ENCODE results near the gene SPATA45.
"Not testable (repeated sequence)": the region's sequence is repeated elsewhere in the genome, so short reads cannot be mapped to it uniquely, and the experiment has no call there.

Gene SPATA45

DNA sequence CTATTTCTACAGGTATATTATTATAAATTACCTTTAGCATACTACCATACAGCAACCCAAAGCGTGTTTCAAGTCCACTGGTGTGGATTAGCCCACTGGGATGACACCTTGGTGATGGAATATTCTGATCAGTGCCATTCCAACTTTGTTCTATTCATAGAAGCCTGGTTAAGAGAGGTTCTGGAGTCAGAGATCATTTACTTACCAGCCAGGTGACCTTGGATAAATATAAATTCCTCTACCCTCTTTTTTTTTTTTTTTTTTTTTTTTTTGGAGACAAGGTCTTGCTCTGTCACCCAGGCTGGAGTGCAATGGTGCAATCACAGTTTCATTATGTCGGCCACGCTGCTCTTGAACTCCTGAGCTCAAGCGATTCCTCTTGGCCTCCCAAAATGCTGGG is at the start of gene SPATA45:
TSS of gene SPATA45 (minus strand) at position 101 of the 400 bp plus-strand sequence. CDS start 11,500 bp downstream, outside the sequence.
- Mint-ChIP-seq H3K27ac (no peak within 1 kb of the TSS), H3K9me3 (no peaks in the 10 kb centered on the region), H3K27me3 (no peaks in the 10 kb centered on the region), H3K36me3 (peaks cover 2% of the 10 kb centered on the region), H3K4me1 (no peaks in the 10 kb centered on the region), H3K4me3 (no peak within 1 kb of the TSS)
- DNase-seq: no peak
- CTCF ChIA-PET: interaction anchor here (0.6 kb wide), 1 partner anchor 101 kb away, joined by 3 read pairs; no protein-coding TSS in a partner anchor

GRCh38 chr1:212892108-212892507 is 44.7 kb upstream of the SPATA45 start:
- Mint-ChIP-seq H3K27ac (no peak overlapping the region), H3K27me3 (no peaks in the 10 kb centered on the region), H3K9me3 (no peaks in the 10 kb centered on the region), H3K36me3 (peaks cover 54% of the 10 kb centered on the region), H3K4me1 (no peaks in the 10 kb centered on the region), H3K4me3 (no peak overlapping the region)
- DNase-seq: no peak
- CTCF ChIA-PET: no interaction called here

DNA sequence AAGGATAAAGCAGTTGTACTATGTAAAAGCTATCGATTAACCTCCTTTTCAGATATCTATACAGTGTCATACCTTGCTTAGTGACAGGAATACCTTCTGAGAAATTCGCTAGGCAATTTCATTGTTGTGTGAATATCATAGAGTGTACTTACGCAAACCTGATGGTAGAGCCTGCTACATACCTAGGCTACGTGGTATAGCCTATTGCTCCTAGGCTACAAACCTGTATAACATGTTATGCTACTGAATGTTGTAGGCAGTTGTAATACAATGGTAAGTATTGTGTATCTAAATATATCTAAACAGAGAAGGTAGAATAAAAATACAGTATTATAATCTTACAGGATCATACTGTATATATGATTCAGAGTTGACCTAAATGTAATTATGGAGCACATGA is 37.1 kb upstream of the SPATA45 start:
- Mint-ChIP-seq H3K4me1 (no peaks in the 10 kb centered on the region), H3K9me3 (no peaks in the 10 kb centered on the region), H3K27ac (no peak overlapping the region), H3K36me3 (peaks cover 26% of the 10 kb centered on the region), H3K27me3 (no peaks in the 10 kb centered on the region), H3K4me3 (no peak overlapping the region)
- CTCF ChIA-PET: no interaction called here
- no peak for DNase-seq

DNA sequence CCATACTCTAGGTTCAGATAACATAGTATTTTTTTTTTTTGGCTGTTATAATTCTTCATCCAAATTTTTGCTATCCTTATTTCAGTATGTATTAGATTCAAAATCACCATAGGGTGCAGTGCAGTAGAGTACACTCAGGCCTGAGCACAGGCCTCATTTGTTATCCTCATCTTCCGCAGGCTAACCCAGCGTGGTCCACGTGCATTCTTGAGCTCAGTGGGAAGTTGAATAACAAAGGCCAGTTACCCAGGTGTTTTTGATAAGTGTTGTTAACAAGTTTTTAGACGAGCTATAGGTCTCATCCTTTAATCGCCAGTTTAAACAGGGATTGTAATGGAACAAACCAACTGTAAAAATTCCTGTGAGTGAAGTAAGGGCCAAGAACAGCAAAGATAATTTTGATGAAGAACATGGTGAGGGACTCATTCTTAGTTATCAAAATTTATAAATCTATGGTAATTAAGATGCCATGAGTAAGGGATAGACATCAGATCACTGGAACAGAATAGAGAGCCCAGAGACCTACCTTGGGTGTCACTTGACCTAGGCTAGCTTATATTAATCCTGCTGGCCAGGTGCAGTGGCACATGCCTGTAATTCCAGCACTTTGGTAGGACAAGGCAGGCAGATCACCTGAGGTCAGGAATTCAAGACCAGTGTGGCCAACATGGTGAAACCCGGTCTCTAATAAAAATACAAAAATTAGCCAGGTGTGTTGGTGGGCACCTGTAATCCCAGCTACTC is 32.7 kb upstream of the SPATA45 start:
- Mint-ChIP-seq H3K9me3 (no peaks in the 10 kb centered on the region), H3K4me1 (no peaks in the 10 kb centered on the region), H3K27ac (no peak overlapping the region), H3K4me3 (no peak overlapping the region), H3K36me3 (peaks cover 22% of the 10 kb centered on the region), H3K27me3 (no peaks in the 10 kb centered on the region)
- no peak for DNase-seq
- CTCF ChIA-PET: interaction anchor here (0.6 kb wide), 2 partner anchors 12 to 19 kb away, joined by 3 read pairs; no protein-coding TSS in a partner anchor

DNA sequence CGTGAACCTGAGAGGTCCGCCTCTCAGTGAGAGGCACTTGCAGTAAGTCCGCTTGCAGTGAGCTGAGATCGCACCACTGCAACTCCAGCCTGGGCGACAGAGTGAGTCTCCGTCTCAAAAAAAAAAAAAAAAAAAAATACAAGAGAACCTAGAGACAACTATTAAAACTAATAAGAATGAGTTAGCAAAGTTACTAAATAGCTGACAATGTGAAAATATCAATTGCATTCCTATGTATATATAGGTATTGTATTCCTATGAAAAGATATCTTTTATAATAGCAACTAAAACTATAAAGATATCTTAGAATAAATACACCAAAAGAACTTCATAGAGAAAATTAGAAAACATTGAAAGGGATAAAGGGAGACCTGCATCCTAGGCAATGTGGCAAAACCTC is 31.0 kb upstream of the SPATA45 start:
- H3K4me3 Mint-ChIP-seq: no peak overlapping the region
- CTCF ChIA-PET: interaction anchor here (0.9 kb wide), 1 partner anchor 189 kb away, joined by 3 read pairs; no protein-coding TSS in a partner anchor
- H3K27ac Mint-ChIP-seq: no peak overlapping the region
- H3K9me3 Mint-ChIP-seq: no peaks in the 10 kb centered on the region
- DNase-seq: no peak
- no peaks in the 10 kb centered on the region for H3K4me1 Mint-ChIP-seq
- no peaks in the 10 kb centered on the region for H3K27me3 Mint-ChIP-seq
- H3K36me3 Mint-ChIP-seq: peaks cover 28% of the 10 kb centered on the region

DNA sequence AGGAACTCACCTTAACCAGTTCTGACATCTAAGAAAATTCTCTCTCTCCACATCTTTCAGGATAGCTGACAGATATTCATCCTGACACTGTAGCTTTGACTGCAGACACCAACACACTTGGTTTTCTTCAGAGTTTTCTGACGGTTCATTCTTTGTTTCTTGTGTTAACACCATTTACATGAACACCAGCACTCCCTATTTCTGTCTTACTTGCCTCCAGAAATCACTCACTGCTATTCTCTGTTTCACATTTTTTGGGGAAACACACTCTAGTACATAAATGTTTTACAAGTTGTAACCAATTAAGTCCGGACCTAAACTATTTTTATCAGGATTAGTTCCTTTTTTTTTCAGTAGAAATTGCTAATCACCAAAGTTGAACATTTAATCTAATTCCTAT is 26.1 kb upstream of the SPATA45 start:
- no peaks in the 10 kb centered on the region for H3K4me1 Mint-ChIP-seq
- H3K4me3 Mint-ChIP-seq: no peak overlapping the region
- H3K27ac Mint-ChIP-seq: no peak overlapping the region
- DNase-seq: no peak
- H3K27me3 Mint-ChIP-seq: no peaks in the 10 kb centered on the region
- H3K36me3 Mint-ChIP-seq: peaks cover 34% of the 10 kb centered on the region
- H3K9me3 Mint-ChIP-seq: no peaks in the 10 kb centered on the region
- CTCF ChIA-PET: interaction anchor here (0.8 kb wide), 1 partner anchor 80 kb away, joined by 3 read pairs; no protein-coding TSS in a partner anchor

- Mint-ChIP-seq H3K9me3 (no peaks in the 10 kb centered on the region), H3K27me3 (no peaks in the 10 kb centered on the region), H3K36me3 (peaks cover 27% of the 10 kb centered on the region), H3K4me3 (no peak overlapping the region), H3K4me1 (no peaks in the 10 kb centered on the region), H3K27ac (no peak overlapping the region)
- no peak for DNase-seq
- CTCF ChIA-PET: interaction anchor here (0.6 kb wide), 1 partner anchor 1174 kb away, joined by 4 read pairs; no protein-coding TSS in a partner anchor
These were observed 24.5 kb upstream of the SPATA45 start for GRCh38 chr1:212871976-212872375.

DNA sequence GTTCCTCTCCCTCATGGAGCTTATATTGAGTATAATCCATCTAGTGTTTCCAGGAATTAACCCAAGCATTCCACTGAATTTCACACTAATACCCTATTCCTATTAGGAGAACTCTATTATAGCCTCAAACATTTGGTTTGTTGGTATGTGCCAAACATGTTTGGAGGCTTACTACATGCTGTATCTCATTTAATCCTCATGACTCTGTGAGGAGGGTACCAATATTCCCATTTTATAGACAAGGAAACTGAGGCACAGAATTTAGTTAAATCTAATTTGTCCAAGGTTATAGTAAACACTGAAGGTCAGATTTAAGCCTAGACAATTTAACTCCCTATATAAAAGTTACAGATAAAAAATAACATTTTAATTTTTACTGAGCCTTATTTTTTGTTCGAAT is 19.7 kb upstream of the SPATA45 start:
- no peak overlapping the region for H3K27ac Mint-ChIP-seq
- peaks cover 13% of the 10 kb centered on the region for H3K36me3 Mint-ChIP-seq
- CTCF ChIA-PET: no interaction called here
- no peaks in the 10 kb centered on the region for H3K9me3 Mint-ChIP-seq
- DNase-seq: no peak
- no peak overlapping the region for H3K4me3 Mint-ChIP-seq
- H3K27me3 Mint-ChIP-seq: no peaks in the 10 kb centered on the region
- H3K4me1 Mint-ChIP-seq: peaks cover 12% of the 10 kb centered on the region

DNA sequence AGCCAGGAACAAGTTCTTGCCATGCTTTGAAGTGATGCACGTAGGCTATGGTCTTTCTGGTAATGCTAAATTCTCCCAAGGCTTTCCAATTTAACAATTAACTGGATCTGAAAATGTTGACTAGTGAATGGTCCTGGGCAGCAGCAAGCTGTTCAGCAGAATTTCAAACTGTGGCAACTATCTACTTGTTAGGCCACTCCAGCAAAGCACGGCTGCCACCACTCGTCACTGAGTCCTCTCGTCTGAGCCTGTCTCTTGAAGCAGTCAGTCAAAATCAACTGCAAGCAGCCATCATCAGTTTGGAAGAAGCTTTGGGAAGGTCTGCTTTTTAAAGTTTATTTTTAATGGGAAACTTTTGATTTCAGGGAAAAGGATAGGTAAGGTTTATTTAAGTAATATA is 16.8 kb upstream of the SPATA45 start:
- H3K27me3 Mint-ChIP-seq: no peaks in the 10 kb centered on the region
- no peaks in the 10 kb centered on the region for H3K9me3 Mint-ChIP-seq
- DNase-seq: no peak
- H3K4me1 Mint-ChIP-seq: peaks cover 14% of the 10 kb centered on the region
- peaks cover 10% of the 10 kb centered on the region for H3K36me3 Mint-ChIP-seq
- no peak overlapping the region for H3K27ac Mint-ChIP-seq
- H3K4me3 Mint-ChIP-seq: no peak overlapping the region
- CTCF ChIA-PET: interaction anchor here (0.9 kb wide), 1 partner anchor 199 kb away, joined by 3 read pairs; no protein-coding TSS in a partner anchor

GRCh38 chr1:212863345-212863744 is 15.9 kb upstream of the SPATA45 start:
- DNase-seq, H3K36me3 Mint-ChIP-seq, H3K27ac Mint-ChIP-seq, H3K4me3 Mint-ChIP-seq, CTCF ChIA-PET, H3K27me3 Mint-ChIP-seq, H3K9me3 Mint-ChIP-seq: not testable (repeated sequence)
- H3K4me1 Mint-ChIP-seq: peaks cover 20% of the 10 kb centered on the region

DNA sequence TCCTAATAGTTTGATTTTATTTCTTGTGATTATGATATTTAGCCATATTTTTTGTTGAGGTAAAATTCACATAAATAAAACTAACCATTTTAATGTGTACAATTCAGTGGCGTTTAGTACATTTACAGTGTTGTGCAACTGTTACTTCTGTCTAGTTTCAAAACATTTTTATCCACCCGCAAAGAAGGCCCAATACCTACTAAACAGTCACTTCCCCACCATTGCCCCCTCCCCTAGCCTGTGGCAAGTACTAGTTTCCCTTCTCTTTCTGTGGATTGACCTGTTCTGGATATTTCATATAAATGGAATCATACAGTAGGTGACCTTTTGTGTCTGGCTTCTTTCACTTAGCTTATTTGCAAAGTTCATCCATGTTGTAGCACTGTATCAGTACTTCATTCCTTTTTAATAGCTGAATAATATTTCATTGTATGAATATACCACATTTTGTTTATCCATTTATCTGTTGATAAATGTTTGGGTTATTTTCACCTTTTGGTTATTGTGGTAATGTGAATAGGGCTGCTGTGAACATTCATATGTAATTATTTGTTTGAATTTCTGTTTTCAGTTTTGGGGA is 14.8 kb upstream of the SPATA45 start:
- Mint-ChIP-seq H3K27ac (no peak overlapping the region), H3K36me3 (peaks cover 13% of the 10 kb centered on the region), H3K9me3 (no peaks in the 10 kb centered on the region), H3K4me1 (peaks cover 28% of the 10 kb centered on the region), H3K27me3 (peaks cover 4% of the 10 kb centered on the region), H3K4me3 (no peak overlapping the region)
- CTCF ChIA-PET: no interaction called here
- DNase-seq: no peak

- CTCF ChIA-PET: interaction anchor here (0.6 kb wide), 1 partner anchor 19 kb away, joined by 3 read pairs; no protein-coding TSS in a partner anchor
- Mint-ChIP-seq H3K36me3 (peaks cover 13% of the 10 kb centered on the region), H3K4me3 (no peak overlapping the region), H3K27ac (no peak overlapping the region), H3K4me1 (peaks cover 39% of the 10 kb centered on the region), H3K27me3 (peaks cover 4% of the 10 kb centered on the region), H3K9me3 (no peaks in the 10 kb centered on the region)
- no peak for DNase-seq
These were observed 13.5 kb upstream of the SPATA45 start for GRCh38 chr1:212860713-212861581.

DNA sequence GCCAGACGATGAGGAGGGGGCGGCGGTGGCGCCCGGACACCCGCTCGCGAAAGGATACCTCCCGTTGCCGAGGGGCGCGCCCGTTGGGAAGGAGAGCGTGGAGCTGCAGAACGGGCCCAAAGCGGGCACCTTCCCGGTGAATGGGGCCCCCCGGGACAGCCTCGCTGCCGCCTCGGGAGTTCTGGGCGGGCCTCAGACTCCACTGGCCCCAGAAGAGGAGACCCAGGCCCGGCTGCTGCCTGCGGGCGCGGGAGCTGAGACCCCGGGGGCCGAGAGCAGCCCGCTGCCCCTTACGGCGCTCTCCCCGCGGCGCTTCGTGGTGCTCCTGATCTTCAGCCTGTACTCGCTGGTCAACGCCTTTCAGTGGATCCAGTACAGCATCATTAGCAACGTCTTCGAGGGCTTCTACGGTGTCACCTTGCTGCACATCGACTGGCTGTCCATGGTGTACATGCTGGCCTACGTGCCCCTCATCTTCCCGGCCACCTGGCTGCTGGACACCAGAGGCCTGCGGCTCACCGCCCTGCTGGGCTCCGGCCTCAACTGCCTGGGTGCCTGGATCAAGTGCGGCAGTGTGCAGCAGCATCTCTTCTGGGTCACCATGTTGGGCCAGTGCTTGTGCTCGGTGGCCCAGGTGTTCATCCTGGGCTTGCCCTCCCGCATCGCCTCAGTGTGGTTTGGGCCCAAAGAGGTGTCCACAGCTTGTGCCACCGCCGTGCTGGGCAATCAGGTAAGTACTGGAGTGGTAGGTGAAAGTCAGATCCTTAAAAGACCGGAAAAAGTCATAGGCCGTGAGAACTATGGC is 11.2 kb upstream of the SPATA45 start:
- peak; percentile 38 for DNase-seq
- Mint-ChIP-seq H3K9me3 (no peaks in the 10 kb centered on the region), H3K27ac (peak overlapping the region; percentile 89), H3K27me3 (peaks cover 4% of the 10 kb centered on the region), H3K36me3 (peaks cover 5% of the 10 kb centered on the region), H3K4me1 (peaks cover 36% of the 10 kb centered on the region), H3K4me3 (peak overlapping the region; percentile 97)
- CTCF ChIA-PET: interaction anchor here (1.0 to 1.6 kb wide), 3 partner anchors 62 to 402 kb away, joined by 3 to 4 read pairs (median 3); no protein-coding TSS in a partner anchor

Data from activated naive CD4-positive, alpha-beta T cell treated with anti-CD3 and anti-CD28 coated beads, Interleukin-2, amount 10 ng/mL, durations not matched to agents 7 days and 5 days (primary cell).